Measurements from ENCODE around the gene ELOVL2. TPM values are rescaled to one million over a fixed set of nuclear protein-coding genes. Genes with fewer than 3 reads are reported as not detected.

Gene ELOVL2
- total and polyA plus RNA-seq, 7 donors = 0.16 to 0.83 (median 0.41) TPM; not detected in 2

- H3K4me3 ChIP-seq = no peak overlapping the region
- H3K4me1 ChIP-seq = no peaks in the 10 kb centered on the region
- intact Hi-C loops (cut with DNase I) = no loop called here
- H3K27me3 ChIP-seq = peaks cover 0 to 9% (median 0%) of the 10 kb centered on the region in 3 donors
- H3K27ac ChIP-seq = no peak overlapping the region
- no peak for DNase-seq
- 74 to 87% methylated on average over 4 of the region's 4 CpGs for WGBS, 2 donors
- H3K36me3 ChIP-seq = no peaks in the 10 kb centered on the region
- TF ChIP-seq POLR2A (IDR thresholded peaks at IDR 0.05) (no peak), EP300 (IDR thresholded peaks at IDR 0.05) (no peak), POLR2AphosphoS5 (IDR thresholded peaks at IDR 0.05) (no peak)
- TF ChIP-seq, protein P1, sequence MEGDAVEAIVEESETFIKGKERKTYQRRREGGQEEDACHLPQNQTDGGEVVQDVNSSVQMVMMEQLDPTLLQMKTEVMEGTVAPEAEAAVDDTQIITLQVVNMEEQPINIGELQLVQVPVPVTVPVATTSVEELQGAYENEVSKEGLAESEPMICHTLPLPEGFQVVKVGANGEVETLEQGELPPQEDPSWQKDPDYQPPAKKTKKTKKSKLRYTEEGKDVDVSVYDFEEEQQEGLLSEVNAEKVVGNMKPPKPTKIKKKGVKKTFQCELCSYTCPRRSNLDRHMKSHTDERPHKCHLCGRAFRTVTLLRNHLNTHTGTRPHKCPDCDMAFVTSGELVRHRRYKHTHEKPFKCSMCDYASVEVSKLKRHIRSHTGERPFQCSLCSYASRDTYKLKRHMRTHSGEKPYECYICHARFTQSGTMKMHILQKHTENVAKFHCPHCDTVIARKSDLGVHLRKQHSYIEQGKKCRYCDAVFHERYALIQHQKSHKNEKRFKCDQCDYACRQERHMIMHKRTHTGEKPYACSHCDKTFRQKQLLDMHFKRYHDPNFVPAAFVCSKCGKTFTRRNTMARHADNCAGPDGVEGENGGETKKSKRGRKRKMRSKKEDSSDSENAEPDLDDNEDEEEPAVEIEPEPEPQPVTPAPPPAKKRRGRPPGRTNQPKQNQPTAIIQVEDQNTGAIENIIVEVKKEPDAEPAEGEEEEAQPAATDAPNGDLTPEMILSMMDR (IDR thresholded peaks at IDR 0.05) = no peak
- H3K9me3 ChIP-seq = no peaks in the 10 kb centered on the region
Measured at GRCh38 chr6:11030904-11031303, 13.2 kb downstream of the ELOVL2 start.

GRCh38 chr6:11028959-11029358 is 15.1 kb downstream of the ELOVL2 start:
- Histone ChIP-seq H3K27ac (no peak overlapping the region), H3K4me3 (no peak overlapping the region), H3K36me3 (no peaks in the 10 kb centered on the region), H3K27me3 (peaks cover 0 to 12% (median 0%) of the 10 kb centered on the region in 3 donors), H3K9me3 (no peaks in the 10 kb centered on the region), H3K4me1 (no peaks in the 10 kb centered on the region)
- WGBS, 2 donors = 91% methylated on average over 11 of the region's 11 CpGs
- TF ChIP-seq POLR2A (IDR thresholded peaks at IDR 0.05) (no peak), POLR2AphosphoS5 (IDR thresholded peaks at IDR 0.05) (no peak), EP300 (IDR thresholded peaks at IDR 0.05) (no peak)
- TF ChIP-seq, protein P1 (IDR thresholded peaks at IDR 0.05) = no peak
- no peak for DNase-seq
- intact Hi-C loops (cut with DNase I) = no loop called here

- intact Hi-C loops (cut with DNase I) = no loop called here
- DNase-seq = no peak
- H3K36me3 ChIP-seq = no peaks in the 10 kb centered on the region
- no peak overlapping the region for H3K4me3 ChIP-seq
- peaks cover 0 to 12% (median 0%) of the 10 kb centered on the region in 3 donors for H3K27me3 ChIP-seq
- TF ChIP-seq EP300 (IDR thresholded peaks at IDR 0.05) (no peak), POLR2AphosphoS5 (IDR thresholded peaks at IDR 0.05) (no peak), POLR2A (IDR thresholded peaks at IDR 0.05) (no peak)
- TF ChIP-seq, protein P1 (IDR thresholded peaks at IDR 0.05) = no peak
- 83 to 87% methylated on average over 4 of the region's 4 CpGs for WGBS, 2 donors
- H3K27ac ChIP-seq = no peak overlapping the region
- H3K4me1 ChIP-seq = no peaks in the 10 kb centered on the region
- H3K9me3 ChIP-seq = no peaks in the 10 kb centered on the region
Measured at GRCh38 chr6:11027565-11028110, 16.5 kb downstream of the ELOVL2 start.

DNA sequence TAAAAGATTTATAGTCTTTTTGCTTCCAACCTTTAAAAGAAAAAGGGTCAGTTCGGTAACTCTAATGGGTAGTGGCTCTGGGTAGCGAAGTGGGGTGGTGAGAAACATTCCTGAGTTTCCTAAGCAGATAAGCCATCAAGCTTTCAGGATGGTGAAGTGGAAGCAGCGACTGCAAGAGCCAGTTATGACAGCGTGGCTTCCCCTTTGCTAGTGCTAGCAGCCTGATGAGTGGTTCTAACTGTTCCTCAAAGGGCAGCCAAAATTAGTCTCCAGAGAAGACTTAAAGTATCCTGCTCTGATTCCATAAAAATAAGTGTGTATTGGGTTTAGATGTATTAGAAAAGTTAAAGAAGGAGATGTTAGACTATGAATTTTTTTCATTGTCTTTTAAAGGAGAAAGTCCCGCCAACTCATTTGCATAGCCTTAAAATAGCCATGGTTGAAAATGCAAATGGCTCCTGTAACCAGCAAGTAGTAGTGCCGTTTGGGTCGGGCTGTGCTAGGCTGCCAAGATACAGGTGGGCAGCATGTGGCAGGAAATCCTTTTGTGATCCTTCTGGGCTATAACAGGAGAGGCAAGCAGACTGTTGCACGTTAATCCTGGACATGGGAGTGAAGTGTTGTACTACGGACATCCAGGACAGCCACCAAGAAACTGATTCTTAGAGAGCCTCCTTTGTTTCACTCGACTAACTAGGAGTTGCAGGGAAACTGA is 18.0 kb downstream of the ELOVL2 start:
- no peaks in the 10 kb centered on the region for H3K4me1 ChIP-seq
- TF ChIP-seq POLR2AphosphoS5 (IDR thresholded peaks at IDR 0.05) (no peak), POLR2A (IDR thresholded peaks at IDR 0.05) (no peak), EP300 (IDR thresholded peaks at IDR 0.05) (no peak)
- TF ChIP-seq, protein P1 (IDR thresholded peaks at IDR 0.05) = no peak
- DNase-seq = no peak
- 41 to 45% methylated on average over 10 of the region's 10 CpGs for WGBS, 2 donors
- H3K4me3 ChIP-seq = no peak overlapping the region
- intact Hi-C loops (cut with DNase I) = no loop called here
- H3K27ac ChIP-seq = no peak overlapping the region
- peaks cover 0 to 12% (median 0%) of the 10 kb centered on the region in 3 donors for H3K27me3 ChIP-seq
- no peaks in the 10 kb centered on the region for H3K9me3 ChIP-seq
- H3K36me3 ChIP-seq = no peaks in the 10 kb centered on the region

All from sigmoid colon (tissue), 7 donors.